Dendritic cell treated with granulocyte-macrophage colony-stimulating factor and Interleukin-4, amounts not matched to agents 40 ng/mL and 50 ng/mL, for 4 days (primary cell): Measurements from ENCODE around the gene CLEC2A.

Experiments used
- H3K27ac Mint-ChIP-seq: one replicate; pipeline ENCODE4 v1.8.0; 2022; ENCODE audit warnings: mild to moderate bottlenecking, mixed read lengths
- H3K27me3 Mint-ChIP-seq: one replicate; pipeline ENCODE4 v1.8.0; 2022; ENCODE audit warnings: mild to moderate bottlenecking, mixed read lengths
- H3K36me3 Mint-ChIP-seq: one replicate; pipeline ENCODE4 v1.8.0; 2022; ENCODE audit warnings: low read depth, mixed read lengths
- H3K4me1 Mint-ChIP-seq: one replicate; pipeline ENCODE4 v1.8.0; 2022; ENCODE audit warnings: low read depth, mixed read lengths
- H3K4me3 Mint-ChIP-seq: one replicate; pipeline ENCODE4 v1.8.0; 2022; ENCODE audit warnings: mild to moderate bottlenecking, moderate library complexity, mixed read lengths
- H3K9me3 Mint-ChIP-seq: one replicate; pipeline ENCODE4 v1.8.0; 2022; ENCODE audit warnings: mixed read lengths
- intact Hi-C: fragments of 100-400 bp; cut with micrococcal nuclease; formaldehyde crosslinking; loops from one replicate; pipeline ENCODE4 v1.15.0; 2022

CLEC2A gene

GRCh38 chr12:9866860-9867269, 65.3 kb downstream of the CLEC2A start:
- Mint-ChIP-seq H3K4me1 (peaks cover 35% of the 10 kb centered on the region), H3K27me3 (no peaks in the 10 kb centered on the region), H3K36me3 (peaks cover 34% of the 10 kb centered on the region), H3K4me3 (peak overlapping the region; percentile 73), H3K27ac (peak overlapping the region; percentile 80), H3K9me3 (peaks cover 23% of the 10 kb centered on the region)
- intact Hi-C loops = loop anchor here (5.0 kb wide), 2 partner anchors 55 to 110 kb away; no protein-coding TSS in a partner anchor

- Mint-ChIP-seq H3K36me3 (peaks cover 41% of the 10 kb centered on the region), H3K4me1 (peaks cover 34% of the 10 kb centered on the region), H3K4me3 (peak overlapping the region; percentile 51), H3K27ac (peak overlapping the region; percentile 80), H3K27me3 (no peaks in the 10 kb centered on the region), H3K9me3 (peaks cover 23% of the 10 kb centered on the region)
- intact Hi-C loops = loop anchor here (5.0 kb wide), 2 partner anchors 53 to 108 kb away; no protein-coding TSS in a partner anchor
Measured at GRCh38 chr12:9864913-9865675, 67.1 kb downstream of the CLEC2A start.
